ENCODE results near the gene USP40.

- TF ChIP-seq CTCF (IDR thresholded peaks at IDR 0.05; ENCODE audit: low read depth, low read length) (no peak), POLR2A (IDR thresholded peaks at IDR 0.05; ENCODE audit: extremely low read depth, insufficient read length) (no peak)
- TF ChIP-seq, protein P1, sequence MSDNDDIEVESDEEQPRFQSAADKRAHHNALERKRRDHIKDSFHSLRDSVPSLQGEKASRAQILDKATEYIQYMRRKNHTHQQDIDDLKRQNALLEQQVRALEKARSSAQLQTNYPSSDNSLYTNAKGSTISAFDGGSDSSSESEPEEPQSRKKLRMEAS (IDR thresholded peaks at IDR 0.05; ENCODE audit: low read depth, low read length) = no peak
Measured at GRCh38 chr2:233446606-233447305, 119.8 kb downstream of the USP40 start.

All from NB4 (cell line).